Stimulated activated CD4-positive, alpha-beta T cell treated with anti-CD3 and anti-CD28 coated beads, Interleukin-1b, Interleukin-23, amount 100 ng/mL, for 24 hours (primary cell): ENCODE measurements around the gene DENND1A.

Experiments used
- DNase-seq, 4 experiments: peaks; one replicate each; pipeline ENCODE4 v3.0.0-alpha.2; 2020; ENCODE audit warnings: low read depth in 4 of 4, low spot score in 1 of 4

DENND1A gene

DNA sequence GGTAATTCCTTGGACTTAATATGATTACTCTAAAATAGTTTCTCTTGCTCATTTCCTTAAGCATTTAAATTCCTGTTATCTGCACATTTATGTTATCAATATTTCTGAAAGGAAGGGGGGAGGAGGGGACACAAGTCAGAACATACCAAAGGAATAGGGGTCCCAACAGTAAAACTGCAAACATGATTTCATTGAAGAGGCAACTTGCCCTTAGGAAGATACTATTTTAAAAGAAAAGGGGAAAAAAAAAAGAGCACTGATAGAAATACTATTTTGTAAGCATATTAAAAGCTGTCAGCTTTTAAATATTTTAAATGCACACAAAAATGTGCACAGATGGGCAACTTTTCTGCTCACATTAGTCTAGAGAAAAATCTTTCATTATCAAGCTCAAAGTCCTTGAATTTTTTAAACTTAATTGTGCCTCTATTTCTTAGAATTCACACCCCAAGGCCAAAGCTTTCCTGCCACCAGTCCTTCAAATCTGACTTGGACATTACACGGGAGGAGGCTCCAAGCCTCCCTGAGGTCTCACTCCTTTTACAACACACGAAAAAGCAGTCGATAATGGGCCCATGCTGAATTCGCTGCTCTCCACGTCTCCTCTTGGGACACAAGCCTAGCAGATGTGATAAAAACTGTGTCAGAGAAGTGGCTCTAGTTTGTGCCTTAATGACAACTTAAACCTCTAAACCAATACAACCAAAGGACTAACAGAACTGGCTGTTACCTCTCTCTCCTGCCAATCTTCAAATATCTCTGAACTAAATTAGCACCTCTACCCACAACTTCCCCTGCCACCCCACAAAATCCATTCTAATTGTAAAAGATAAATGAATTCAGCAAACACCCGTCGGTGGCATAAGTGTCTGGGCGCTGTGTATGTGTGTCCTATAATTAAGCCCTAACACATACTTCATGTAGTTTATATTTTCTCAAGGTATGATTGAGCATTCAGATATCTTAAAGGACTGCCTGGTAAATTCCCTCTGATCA, 154.3 kb downstream of the DENND1A start:
- no peak for DNase-seq

DNA sequence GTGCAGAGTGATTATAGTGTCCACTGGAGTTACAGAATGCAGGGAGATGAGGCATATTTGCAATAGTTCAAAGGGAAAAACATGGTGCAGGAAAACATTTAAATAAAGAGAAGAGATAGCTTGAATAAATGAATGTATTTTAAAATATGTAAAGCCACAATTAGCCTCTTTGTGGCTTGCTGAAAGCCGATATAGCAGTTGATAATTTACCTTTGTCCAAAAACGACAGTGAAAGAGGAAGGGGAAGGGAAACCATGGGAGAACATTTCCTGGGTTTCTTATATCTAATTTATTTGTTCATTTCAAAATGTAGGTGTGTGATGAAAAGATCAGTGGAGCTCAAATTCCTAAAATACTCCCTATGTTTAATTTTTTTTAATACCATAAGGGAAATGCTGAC, 156.1 kb downstream of the DENND1A start:
- no peak for DNase-seq

DNA sequence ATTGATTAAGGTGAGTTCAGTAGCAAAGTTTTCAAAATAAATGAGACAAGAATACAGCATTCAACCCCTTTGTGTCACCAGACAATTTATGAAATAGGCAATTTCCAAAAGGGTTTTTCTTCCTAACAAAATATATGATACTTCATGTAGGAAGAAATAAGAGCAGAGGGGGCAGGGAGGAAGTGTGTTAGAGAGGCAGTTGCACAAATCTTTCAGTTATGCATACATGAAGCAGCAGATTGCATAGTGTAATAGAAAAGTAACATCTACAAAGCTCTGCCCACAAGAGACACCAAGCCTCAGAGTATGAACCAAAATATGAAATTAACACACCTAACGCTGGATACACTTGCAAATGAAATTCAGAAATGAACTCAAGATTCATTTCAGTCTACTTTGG, 157.0 kb downstream of the DENND1A start:
- no peak for DNase-seq

DNA sequence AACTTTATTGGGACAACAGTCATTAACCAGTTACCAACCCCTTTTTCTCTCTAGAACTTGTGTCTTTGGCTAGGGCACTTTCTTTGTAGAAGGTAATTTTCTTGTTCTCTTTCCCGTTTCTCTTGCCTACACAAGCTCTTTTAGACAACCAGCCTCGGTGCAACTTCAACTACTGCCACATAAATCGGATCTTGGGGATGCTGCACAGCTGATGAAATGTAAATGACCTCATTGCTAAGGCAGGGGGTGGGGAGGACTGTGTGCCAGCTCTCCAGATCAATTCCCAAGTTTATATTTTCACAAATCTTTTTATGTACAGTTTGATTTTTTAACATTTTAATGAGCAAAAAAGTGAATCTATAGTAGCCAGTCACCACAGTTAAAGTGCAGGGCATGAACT, 157.6 kb downstream of the DENND1A start:
- DNase-seq = no peak

DNA sequence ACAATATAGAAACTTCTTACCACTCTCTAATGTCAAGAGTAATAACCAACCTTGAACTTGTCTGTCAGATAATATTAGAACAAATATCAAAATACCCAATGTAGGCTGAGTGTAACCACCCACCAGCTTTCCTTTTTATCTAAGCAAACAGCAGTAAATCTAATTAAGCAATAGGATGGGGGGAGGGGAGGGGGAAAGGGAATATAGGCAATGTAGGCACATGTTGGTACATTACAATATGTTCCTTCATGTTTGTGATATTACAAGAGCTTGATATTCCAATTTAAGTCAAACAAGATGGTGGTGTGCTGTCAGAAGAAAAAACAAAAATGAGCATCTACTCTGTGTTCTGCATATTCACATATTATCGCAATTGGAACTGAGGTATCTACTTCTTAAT, 158.2 kb downstream of the DENND1A start:
- DNase-seq = no peak

DNA sequence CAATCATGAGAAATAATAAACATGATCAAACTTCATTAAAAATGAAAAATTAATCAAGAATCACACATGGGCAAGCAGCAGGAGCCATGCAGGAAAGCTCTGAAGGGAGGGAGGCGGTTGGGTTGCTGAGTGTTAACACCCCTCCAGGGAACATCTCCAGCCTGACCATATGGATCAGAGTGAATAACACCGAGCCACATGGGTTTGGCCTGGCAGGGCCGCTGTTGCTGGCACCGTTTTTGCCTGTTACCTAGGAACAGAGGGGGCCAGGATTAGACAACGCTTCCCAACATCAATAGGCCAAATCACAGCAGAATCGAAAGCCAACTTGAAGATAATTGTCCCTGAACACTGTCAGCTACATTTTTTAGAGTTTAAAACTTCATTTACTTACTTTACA, 160.2 kb downstream of the DENND1A start:
- no peak for DNase-seq

DNA sequence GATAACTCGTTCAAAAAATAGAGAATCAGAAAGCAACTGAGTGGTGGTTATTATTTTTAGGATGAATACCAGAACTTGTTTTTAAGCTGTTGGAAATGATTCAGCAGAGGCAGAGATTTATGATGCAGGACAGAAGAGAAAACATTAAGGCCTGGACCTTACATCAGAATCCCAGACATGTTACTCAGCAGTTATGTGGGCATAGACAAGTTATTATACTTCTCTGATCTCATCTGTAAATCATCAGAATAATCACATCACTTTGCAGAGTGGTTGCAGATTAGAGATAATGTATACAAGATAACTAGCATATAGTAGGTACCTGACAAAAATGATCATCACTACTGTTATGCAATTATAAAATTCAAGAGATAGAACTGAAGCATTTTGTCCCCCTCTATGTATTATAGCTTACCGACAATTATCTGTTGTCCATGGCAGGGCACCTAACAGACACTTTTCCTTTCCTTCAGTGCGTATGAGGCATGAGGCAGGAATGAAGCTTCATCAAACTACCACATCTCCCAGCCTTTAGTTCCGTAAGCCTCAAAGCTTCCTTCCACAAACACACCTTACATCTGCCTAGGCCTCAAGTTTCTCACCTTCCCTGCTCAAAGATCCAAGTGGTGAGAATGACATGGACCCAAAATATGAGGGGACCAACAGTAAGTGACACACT, 165.9 kb downstream of the DENND1A start:
- DNase-seq = no peak

DNA sequence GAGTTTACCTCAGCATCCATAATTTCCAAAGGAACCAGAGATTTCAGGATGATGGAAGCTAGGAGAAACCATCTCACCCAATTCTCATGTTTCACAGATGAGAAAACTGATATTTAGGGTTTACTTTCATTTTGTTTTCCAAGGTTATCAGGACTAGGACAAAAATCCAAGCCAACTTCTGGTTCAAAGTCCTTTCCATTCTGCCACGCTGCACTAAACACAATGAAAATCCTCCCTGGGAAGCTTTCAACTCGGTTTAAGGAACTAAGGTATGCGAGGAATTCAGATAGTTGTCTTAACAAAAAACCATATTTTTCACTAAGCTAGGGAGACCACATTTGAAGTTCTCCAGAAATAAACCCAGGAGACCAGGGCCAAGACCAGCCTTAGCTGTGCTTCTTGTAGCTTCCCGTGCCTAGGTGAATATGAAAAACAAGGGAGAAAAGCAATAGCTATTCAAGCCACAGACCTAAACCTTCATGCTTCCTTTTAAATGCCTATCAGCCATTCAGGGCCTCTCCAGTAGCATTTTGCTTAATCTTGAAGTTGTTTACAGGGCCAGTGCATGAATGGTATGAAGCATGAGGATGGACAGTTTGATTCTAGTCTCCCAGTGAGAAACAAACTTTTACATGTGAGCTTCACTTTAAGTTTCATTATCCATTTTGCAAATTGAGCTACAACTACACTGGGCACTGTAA, 167.9 kb downstream of the DENND1A start:
- no peak for DNase-seq

DNA sequence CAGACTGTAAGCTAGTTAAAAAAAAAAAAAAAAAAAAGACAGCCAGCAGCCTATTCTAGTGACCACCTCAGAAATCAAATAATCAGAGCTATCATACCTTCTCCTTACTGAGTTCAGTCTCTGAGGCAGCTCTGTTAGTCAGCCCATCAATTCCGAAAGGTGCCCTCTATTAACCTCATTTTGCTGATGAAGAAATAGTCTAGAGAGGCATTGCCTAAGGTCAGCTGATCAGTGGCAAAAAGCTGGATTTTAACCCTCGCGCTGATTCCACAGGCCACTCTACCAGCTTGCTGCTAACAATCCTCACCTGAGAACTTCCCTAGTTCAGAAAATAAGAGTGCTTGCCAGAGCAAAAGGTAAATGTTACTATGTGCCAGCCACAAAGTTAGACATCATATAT, 172.0 kb downstream of the DENND1A start:
- no peak for DNase-seq

DNA sequence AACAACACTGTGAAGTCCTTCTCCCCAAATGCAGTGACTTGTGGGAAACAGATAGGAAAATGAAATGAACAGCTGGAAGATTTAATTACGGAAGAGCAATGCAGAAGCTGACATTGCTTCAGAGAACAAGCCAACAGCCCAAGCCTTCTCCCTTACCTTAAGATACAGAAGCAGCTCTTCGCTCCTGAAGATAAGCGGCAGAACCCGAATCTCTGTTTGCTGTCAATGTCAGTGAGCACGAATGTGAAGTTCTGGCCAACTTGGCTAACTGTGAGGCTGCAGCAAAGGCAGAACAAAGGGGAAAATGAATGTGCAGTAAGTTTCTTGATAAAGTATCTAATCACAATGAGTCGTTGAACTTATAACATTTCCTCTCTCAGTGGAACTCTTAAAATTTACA, 172.4 kb downstream of the DENND1A start:
- DNase-seq = no peak

DNA sequence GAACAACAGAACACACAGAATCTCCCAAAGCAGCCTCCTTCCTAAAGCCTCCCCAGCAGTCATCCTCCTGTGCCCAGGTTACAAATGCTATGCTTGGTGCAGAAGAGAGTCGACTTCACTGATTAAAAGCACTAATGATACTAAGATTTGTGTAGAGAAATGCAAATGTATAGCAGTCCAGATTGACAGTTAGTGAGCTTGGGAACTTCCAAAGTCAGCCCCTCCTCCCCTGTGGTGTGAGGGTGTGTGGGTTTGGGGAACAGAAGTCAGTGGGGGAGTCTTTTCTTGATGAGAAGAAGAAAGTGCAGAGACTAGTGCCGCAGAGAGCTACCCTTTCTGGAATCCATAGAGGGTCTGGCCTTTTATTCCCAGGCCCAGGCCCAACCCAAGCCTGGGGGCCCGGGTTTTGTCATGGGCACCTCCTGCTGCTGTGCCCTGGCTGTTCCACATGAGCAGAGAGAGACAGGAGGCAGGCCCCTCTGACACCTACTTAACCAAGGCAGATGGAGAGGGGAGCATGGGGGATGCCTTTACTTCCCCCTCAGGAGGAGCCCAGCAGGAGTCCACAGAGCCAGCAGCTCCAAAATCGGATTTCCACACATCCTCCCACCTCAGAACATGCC, 173.3 kb downstream of the DENND1A start:
- DNase-seq = no peak

DNA sequence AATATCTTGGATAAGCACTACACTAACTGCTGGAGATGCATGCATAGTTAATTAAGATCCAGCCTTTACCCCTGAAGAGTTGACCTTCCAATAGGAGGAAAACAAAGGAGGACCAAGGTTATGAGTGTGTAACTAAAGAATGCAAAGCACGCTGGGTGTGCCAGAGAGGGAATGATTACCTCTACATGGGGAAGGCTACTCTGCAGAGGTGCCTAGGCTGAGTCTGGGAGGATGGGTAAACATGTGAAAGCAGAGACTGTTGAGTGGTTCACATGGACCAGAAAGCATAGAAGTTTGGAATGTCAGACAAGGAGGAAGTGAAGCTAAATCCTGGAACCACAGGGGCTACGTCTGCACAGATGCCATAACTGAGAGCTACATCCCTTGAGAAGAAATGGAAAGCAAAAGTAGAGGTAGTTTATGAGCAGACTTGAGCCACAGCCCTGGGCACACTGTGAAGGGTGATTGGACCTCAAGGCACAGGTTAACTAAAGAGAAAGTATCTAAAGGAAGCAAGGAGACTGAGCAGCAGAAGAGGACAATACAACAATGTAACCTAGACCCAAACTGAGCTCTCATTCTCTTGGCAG, 176.2 kb downstream of the DENND1A start:
- no peak for DNase-seq

DNA sequence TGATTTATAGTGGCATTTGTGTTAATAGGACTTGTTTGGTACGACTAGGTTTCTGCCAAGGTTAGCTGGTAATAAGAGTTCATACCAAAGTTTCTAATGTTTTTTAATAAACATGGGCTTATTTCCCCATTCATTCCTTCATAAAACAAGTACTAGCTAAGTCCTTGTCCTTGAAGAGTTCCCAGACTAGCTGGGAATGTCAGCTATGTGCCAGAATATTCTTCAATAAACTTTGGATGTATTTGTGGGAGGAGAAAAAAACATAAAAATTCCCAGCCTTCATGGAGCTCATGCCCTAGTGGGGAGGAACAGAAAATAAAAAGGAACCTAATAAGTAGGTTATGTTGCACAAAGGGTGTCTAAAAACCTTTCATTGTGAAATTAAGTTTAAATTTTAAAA, 176.9 kb downstream of the DENND1A start:
- DNase-seq = no peak

DNA sequence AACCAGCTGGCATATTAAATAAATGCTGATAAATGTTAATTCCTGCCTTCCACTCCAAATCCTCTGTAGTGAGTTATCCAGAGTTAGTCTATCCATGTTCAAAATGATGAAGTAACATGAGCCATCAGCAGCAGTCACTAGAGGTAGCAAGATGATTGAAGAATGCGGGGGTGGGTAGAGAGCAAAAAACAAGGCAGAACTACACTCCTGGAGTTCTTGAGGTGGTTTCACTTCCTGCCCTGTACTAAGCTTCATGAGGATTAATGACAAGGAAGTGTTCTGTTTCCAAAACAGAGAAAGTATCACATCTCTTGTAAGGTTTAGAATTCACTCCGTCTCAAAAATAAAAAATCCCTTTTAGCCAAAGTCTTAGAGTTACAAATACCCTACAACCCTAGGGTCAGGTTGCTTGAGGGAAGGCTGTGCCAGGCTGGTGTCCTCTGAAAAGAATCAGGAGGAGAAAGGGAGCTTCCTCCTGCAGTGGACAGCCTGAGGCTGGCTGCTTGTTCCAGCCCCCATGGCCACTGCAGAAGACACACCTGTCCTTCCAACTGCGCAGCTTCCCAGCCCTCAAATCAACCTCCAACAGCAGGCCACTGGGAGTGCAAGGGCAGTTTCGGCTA, 180.2 kb downstream of the DENND1A start:
- no peak for DNase-seq

DNA sequence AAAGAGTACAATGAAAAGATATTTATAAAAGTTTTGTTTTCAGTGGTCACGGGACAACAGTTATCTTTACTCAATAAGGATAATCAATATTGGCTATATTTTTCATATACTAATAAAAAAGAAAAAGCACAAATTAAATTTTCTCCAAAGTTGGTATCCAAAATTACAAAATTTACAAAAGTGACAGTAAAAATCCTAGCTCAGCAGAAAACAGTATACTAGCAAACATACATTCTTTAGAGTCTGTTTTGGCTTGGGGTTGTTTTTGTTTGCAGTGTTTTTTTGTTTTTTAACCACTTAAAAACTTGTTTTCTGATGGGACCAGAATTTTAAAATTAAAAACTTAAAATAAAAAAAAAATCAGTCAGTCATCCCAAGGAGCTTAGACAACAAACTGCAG, 183.2 kb downstream of the DENND1A start:
- no peak for DNase-seq

DNA sequence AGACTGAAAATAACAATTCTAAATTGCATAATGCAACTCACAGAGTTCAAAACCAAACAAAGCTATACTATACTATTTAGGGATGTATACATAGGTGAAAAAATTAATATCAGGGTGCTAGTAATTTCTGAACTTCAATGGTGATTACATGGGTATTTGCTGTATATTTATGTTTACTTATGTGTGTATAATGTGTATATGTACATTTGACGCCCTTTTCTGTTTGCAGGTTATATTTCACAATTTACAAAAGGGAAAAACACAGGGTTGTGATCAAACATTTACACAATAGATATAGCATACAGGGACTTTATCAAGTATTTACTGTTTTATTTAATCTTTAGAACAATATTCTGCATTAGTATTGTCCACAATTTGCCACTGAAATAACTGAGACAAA, 184.0 kb downstream of the DENND1A start:
- DNase-seq = no peak

DNA sequence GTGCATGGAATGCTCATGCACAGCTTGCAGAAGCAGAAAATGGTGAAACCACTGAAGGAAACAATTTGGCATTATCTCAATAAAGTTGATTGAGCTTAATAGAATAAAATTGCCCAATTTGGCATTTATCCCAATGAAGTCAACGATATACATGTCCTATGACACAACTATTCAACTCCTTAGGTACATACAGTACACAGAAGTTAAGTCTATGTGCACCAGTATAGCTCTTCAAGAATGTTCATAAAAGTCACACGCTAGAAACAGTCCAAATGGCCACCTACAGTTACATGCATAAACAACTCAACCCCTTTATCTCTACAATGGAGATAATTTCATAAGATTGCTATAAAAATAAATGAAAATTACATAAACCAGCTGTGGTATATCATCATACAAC, 184.5 kb downstream of the DENND1A start:
- DNase-seq = no peak

DNA sequence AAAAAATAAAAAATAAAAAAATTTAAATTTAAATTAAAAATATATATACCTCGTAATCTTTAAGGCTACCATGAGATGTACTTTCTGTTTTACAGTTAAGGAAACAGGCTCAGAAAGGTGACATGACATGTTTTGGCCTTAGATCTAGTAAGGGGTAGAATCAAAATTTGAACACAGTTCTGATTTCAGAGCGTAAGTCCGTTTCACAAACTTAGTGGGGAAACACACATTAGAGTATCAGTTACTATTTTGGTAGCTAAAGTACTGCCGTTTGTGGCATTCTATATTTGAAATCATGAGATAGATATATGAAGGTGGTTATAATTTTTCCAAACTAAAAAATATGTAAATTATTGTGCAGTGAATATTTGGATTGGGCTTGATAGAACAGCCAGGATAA, 186.2 kb downstream of the DENND1A start:
- no peak for DNase-seq

DNA sequence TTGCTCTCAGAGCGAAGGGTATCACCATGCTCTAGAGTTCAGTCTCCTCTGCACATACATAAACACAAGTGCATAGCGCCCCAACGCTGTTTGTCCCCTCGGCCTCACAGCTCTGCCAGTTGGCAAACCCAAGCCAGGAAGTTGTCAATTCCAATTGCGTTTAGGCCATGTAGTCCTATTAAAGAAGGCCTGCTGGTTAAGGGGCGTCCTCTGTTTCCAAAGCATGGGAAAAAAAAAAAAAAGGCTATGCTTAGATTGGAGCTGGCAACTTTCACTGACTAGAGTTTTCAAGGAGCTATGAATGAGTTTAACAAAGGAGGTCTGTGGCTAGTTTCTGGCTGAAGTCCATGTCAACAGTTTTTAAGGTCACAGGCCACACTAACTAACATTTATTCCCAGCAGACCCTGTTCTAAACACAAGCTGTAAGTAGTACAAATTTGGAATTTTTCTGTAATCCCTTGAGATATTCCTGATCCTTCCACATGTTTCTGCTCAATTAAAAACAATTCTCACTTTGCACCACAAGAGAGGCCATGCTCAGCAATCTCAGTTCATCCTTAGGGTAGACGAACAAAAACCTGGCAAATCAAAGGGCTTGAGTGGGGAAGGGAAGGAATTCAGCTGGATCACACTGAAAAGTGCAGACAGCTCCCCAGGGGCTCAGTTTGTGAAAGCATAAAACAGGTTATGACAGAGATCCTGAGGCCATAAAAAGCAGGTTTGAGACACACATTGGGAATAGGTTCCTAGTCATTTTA, 187.7 kb downstream of the DENND1A start:
- no peak for DNase-seq

DNA sequence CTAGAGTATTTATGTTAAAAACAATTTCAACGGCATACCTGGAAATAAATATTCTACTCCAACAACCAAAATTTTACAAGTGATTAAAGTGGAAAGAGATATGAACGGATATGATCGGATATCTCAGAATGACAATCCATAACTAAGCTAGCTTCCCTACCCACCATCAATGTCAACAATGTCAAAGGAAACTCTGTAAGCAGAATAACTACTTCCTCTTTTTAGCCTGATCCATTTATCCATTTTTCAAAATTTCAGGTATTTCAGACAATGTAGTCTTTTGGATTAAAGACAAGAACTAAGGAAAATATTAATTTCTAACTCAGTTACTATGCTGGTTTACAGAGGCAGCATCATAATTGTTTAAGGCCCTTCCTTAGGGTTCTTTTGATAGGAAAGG, 188.7 kb downstream of the DENND1A start:
- no peak for DNase-seq
